ENCODE results near the gene TMEM187.

GRCh38 chrX:153999359-154000037 lies 26.9 kb downstream of the TMEM187 start:
- no peak for TF ChIP-seq CTCF (IDR thresholded peaks at IDR 0.05)
- no peak for TF ChIP-seq POLR2A (IDR thresholded peaks at IDR 0.05)

Measured in heart left ventricle (tissue), 13 donors.